K562 (cell line): ENCODE results near the gene PRUNE1. TPM values are rescaled to one million over a fixed set of nuclear protein-coding genes. Genes with fewer than 3 reads are reported as not detected.

ENCODE experiments used
- CHAMP1 ChIP-seq: fragments of 450-650 bp; IDR thresholded peaks from 2 replicates; pipeline ENCODE4 v1.6.1; 2016; ENCODE audit warnings: mild to moderate bottlenecking
- ELF2 ChIP-seq: fragments of 250-450 bp; sonication (Bioruptor Pico); IDR thresholded peaks from 2 replicates; pipeline ENCODE4 v1.5.0; 2021; ENCODE audit warnings: mild to moderate bottlenecking
- HIVEP1 ChIP-seq: fragments of 250-450 bp; sonication (Bioruptor Pico); IDR thresholded peaks from 2 replicates; pipeline ENCODE4 v1.4.0; 2020; ENCODE audit warnings: mild to moderate bottlenecking
- HLTF ChIP-seq: fragments of 450-650 bp; IDR thresholded peaks from 2 replicates; pipeline ENCODE4 v1.6.1; 2016
- MLLT1 ChIP-seq, 2 experiments: fragments of 450-650 bp; IDR thresholded peaks; 2 replicates each; pipeline ENCODE4 v1.6.1; 2016
- MTF1 ChIP-seq: fragments of 250-450 bp; sonication (Bioruptor Pico); IDR thresholded peaks from 2 replicates; pipeline ENCODE4 v1.9.0; 2021; ENCODE audit warnings: moderate library complexity, mild to moderate bottlenecking, inconsistent platforms, borderline replicate concordance
- NR2F6 ChIP-seq: fragments of 450-650 bp; formaldehyde crosslinking; IDR thresholded peaks from 2 replicates; pipeline ENCODE4 v1.4.0; 2020; ENCODE audit warnings: mild to moderate bottlenecking
- PRMT5 ChIP-seq: sonication (generic); formaldehyde crosslinking; IDR thresholded peaks from 2 replicates; pipeline ENCODE4 v1.5.0; 2020; ENCODE audit warnings: missing genetic modification reagents
- REST ChIP-seq, 2 experiments: fragments of 450-650 bp; formaldehyde crosslinking in 1 of 2; IDR thresholded peaks; 2 replicates each; pipeline versions ENCODE4 v1.4.0 to v1.6.1; 2014 to 2020; ENCODE audit warnings: mild to moderate bottlenecking in 2 of 2, borderline replicate concordance in 1 of 2, low read depth in 1 of 2
- SMARCA4 ChIP-seq: fragments of 450-650 bp; IDR thresholded peaks from 2 replicates; pipeline ENCODE4 v1.6.1; 2016
- SMC3 ChIP-seq: conservative IDR thresholded peaks from 2 replicates; pipeline ENCODE4 v1.6.1; 2011; ENCODE audit warnings: low read depth, low read length, improper control_type of control experiment; ENCODE audit not compliant: insufficient read depth
- SNAPC5 ChIP-seq: fragments of 250-450 bp; sonication (Bioruptor Pico); IDR thresholded peaks from 2 replicates; pipeline ENCODE4 v1.8.0; 2021; ENCODE audit warnings: moderate library complexity, mild to moderate bottlenecking, inconsistent platforms
- SRSF7 ChIP-seq: fragments of 200-400 bp; formaldehyde crosslinking; optimal IDR thresholded peaks from 2 replicates; pipeline ENCODE3; 2017; ENCODE audit warnings: mild to moderate bottlenecking, low read depth, low read length
- THAP7 ChIP-seq: fragments of 250-450 bp; sonication (Bioruptor Pico); IDR thresholded peaks from 2 replicates; pipeline ENCODE4 v1.5.0; 2021
- ZNF76 ChIP-seq: fragments of 250-450 bp; sonication (Bioruptor Pico); IDR thresholded peaks from 2 replicates; pipeline ENCODE4 v1.4.0; 2020; ENCODE audit warnings: mild to moderate bottlenecking, moderate library complexity, borderline replicate concordance
- ZNF764 ChIP-seq: fragments of 250-450 bp; sonication (Bioruptor Pico); IDR thresholded peaks from 2 replicates; pipeline ENCODE4 v1.4.0; 2020; ENCODE audit warnings: low read depth, mild to moderate bottlenecking, moderate library complexity
- polyA plus RNA-seq, 8 experiments: library from polyadenylated mRNA; depleted of rRNA in 4 of 8; stranded (reverse) in 5 of 8; unstranded in 3 of 8; fragments of >200 nt; fragmentation: Nextera tagmentation in 2 of 8; fragmentation: Illumina TruSeq in 1 of 8; extraction: Ambion mirVana in 2 of 8; extraction: Trizol in 1 of 8; gene quantifications; 2 replicates each; pipeline versions ENCODE4 v1.2.1 to v1.2.3, GENCODE V29; 2011 to 2014; ENCODE audit warnings: inconsistent platforms in 1 of 8, missing spikeins in 1 of 8
- total RNA-seq, 7 experiments: library from RNA; depleted of rRNA in 6 of 7; stranded (reverse); fragments of >200 nt in 6 of 7; fragmentation: Illumina TruSeq in 2 of 7; extraction: Trizol in 2 of 7; gene quantifications; 2 replicates each; pipeline versions ENCODE4 v1.2.1 to v1.2.3, GENCODE V29; 2011 to 2021; ENCODE audit warnings: low replicate concordance in 1 of 7

Gene PRUNE1
- total and polyA plus RNA-seq, 9 of the 15 experiments (the other 6 are each of a cell fraction or from before 2014, with no cell fraction given), result 16.7 to 48.3 (median 26.2) TPM

- no peak; the same call in 1 of the 2 replicates for TF ChIP-seq REST (IDR thresholded peaks at IDR 0.05; ENCODE audit: borderline replicate concordance)
- TF ChIP-seq REST (CRISPR knock-in tag; IDR thresholded peaks at IDR 0.05; ENCODE audit: low read depth), result no peak
- no peak for TF ChIP-seq MTF1
- TF ChIP-seq NR2F6, result no peak
- no peak for TF ChIP-seq ZNF76
- no peak for TF ChIP-seq ZNF764 (CRISPR knock-in tag)
- no peak for TF ChIP-seq HIVEP1 (CRISPR knock-in tag)
- peak; percentile 82 for TF ChIP-seq SMARCA4
- TF ChIP-seq HLTF, result no peak
- TF ChIP-seq MLLT1 (IDR thresholded peaks at IDR 0.05), result peak in 1 of 2 experiments; percentile 87; a peak in 2 of 4 replicates
- no peak for TF ChIP-seq SRSF7
- TF ChIP-seq THAP7, result no peak
- no peak for TF ChIP-seq SMC3
- no peak for TF ChIP-seq CHAMP1
- TF ChIP-seq PRMT5 (CRISPR knock-in tag), result no peak
- TF ChIP-seq SNAPC5 (CRISPR knock-in tag), result no peak
- TF ChIP-seq ELF2 (CRISPR knock-in tag), result no peak; the same call in 1 of the 2 replicates
Measured at GRCh38 chr1:150999051-150999674, 9.1 kb upstream of the PRUNE1 start (continued).
